ENCODE results near the gene BCL11A.
A peak's percentile ranks its signal among the peaks of the same experiment; 100 is the strongest.

Gene BCL11A

GRCh38 chr2:60485055-60485454 is 68.4 kb downstream of the BCL11A start:
- Histone ChIP-seq H2BK120ac (ENCODE audit: low read depth, low read length) (no peak overlapping the region), H3K27me3 (ENCODE audit: control insufficient read depth in 1 of 2, insufficient read depth in 1 of 2, low read length in 2 of 2) (no peaks in the 10 kb centered on the region), H3K14ac (ENCODE audit: low read length in 2 of 2) (no peak overlapping the region), H3K36me3 (ENCODE audit: control insufficient read depth in 1 of 2, insufficient read depth in 2 of 2, low read depth in 1 of 2, low read length in 2 of 2) (peaks cover 0 to 5% of the 10 kb centered on the region in 2 experiments), H3K9ac (ENCODE audit: low read length) (no peak overlapping the region), H2BK15ac (ENCODE audit: low read depth, poor library complexity, severe bottlenecking) (no peak overlapping the region), H4K8ac (ENCODE audit: low read length) (no peak overlapping the region), H3K4me2 (ENCODE audit: low read length, poor library complexity, severe bottlenecking) (no peak overlapping the region), H3K4me1 (ENCODE audit: control insufficient read depth, insufficient read depth, low read depth, low read length) (peaks cover 16% of the 10 kb centered on the region), H4K91ac (ENCODE audit: low read length) (no peak overlapping the region), H2BK5ac (ENCODE audit: low read depth, low read length, poor library complexity, severe bottlenecking) (no peak overlapping the region), H2BK12ac (ENCODE audit: low read length in 2 of 2) (no peak overlapping the region), H3K18ac (ENCODE audit: low read depth in 1 of 2, low read length in 2 of 2) (no peak overlapping the region), H3K79me1 (replicated peaks; ENCODE audit: low read length, poor library complexity, severe bottlenecking) (peaks cover 22% of the 10 kb centered on the region), H3K9me3 (ENCODE audit: control insufficient read depth, low read length) (no peaks in the 10 kb centered on the region), H2AK5ac (ENCODE audit: low read length, severe bottlenecking) (no peak overlapping the region), H3K23ac (ENCODE audit: low read length in 2 of 2) (no peak overlapping the region), H3K4ac (ENCODE audit: low read depth in 1 of 2, low read length in 2 of 2) (no peak overlapping the region), H2AFZ (ENCODE audit: low read depth, low read length) (no peak overlapping the region), H3K4me3 (ENCODE audit: insufficient read depth in 1 of 2, low read depth in 1 of 2, low read length in 2 of 2) (no peak overlapping the region), H3K27ac (ENCODE audit: low read length, poor library complexity, severe bottlenecking) (no peak overlapping the region)
- no peak for DNase-seq
- WGBS = 98% methylated on average over 4 of the region's 4 CpGs

DNA sequence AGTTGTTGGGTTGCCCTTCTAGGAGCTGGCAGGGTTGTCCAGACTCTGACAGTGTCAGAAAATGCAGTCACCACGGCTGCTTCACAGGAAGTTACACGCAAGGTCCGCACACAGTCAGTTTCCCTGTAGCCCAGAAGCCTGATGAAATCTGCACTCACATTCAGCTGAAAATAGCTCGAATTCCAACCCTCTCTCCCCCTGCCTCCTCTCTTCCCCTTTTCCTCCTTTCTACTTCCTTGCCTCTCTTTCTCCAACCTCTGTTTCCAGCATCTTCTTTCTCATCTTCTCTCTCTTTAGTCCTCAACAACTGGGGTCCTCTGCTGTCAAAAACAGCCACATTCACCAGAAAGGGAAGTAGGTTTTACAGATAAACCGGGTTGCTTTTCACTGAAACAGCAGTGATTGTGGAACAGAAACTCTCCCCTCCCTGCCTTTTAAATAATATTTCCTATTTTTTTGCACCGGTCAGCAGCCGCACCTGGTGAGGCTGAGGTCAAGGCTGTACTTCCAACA is 69.3 kb downstream of the BCL11A start:
- no peak overlapping the region for H4K91ac ChIP-seq (ENCODE audit: low read length)
- no peak overlapping the region for H2BK12ac ChIP-seq (ENCODE audit: low read length in 2 of 2)
- no peaks in the 10 kb centered on the region for H3K9me3 ChIP-seq (ENCODE audit: control insufficient read depth, low read length)
- peak overlapping the region in 1 of 2 experiments; percentile 35 for H3K4ac ChIP-seq (ENCODE audit: low read depth in 1 of 2, low read length in 2 of 2)
- H3K9ac ChIP-seq (ENCODE audit: low read length) = peak overlapping the region; percentile 5
- H2AK5ac ChIP-seq (ENCODE audit: low read length, severe bottlenecking) = no peak overlapping the region
- H2BK5ac ChIP-seq (ENCODE audit: low read depth, low read length, poor library complexity, severe bottlenecking) = no peak overlapping the region
- H3K36me3 ChIP-seq (ENCODE audit: control insufficient read depth in 1 of 2, insufficient read depth in 2 of 2, low read depth in 1 of 2, low read length in 2 of 2) = peaks cover 0 to 5% of the 10 kb centered on the region in 2 experiments
- no peak overlapping the region for H2AFZ ChIP-seq (ENCODE audit: low read depth, low read length)
- peak overlapping the region; percentile 45 for H3K4me2 ChIP-seq (ENCODE audit: low read length, poor library complexity, severe bottlenecking)
- no peak overlapping the region for H3K23ac ChIP-seq (ENCODE audit: low read length in 2 of 2)
- no peak overlapping the region for H3K18ac ChIP-seq (ENCODE audit: low read depth in 1 of 2, low read length in 2 of 2)
- no peak overlapping the region for H2BK120ac ChIP-seq (ENCODE audit: low read depth, low read length)
- H4K8ac ChIP-seq (ENCODE audit: low read length) = no peak overlapping the region
- no peak overlapping the region for H2BK15ac ChIP-seq (ENCODE audit: low read depth, poor library complexity, severe bottlenecking)
- H3K79me1 ChIP-seq (replicated peaks; ENCODE audit: low read length, poor library complexity, severe bottlenecking) = peaks cover 21% of the 10 kb centered on the region
- peak overlapping the region; percentile 44 for H3K27ac ChIP-seq (ENCODE audit: low read length, poor library complexity, severe bottlenecking)
- H3K14ac ChIP-seq (ENCODE audit: low read length in 2 of 2) = no peak overlapping the region
- peaks cover 21% of the 10 kb centered on the region for H3K4me1 ChIP-seq (ENCODE audit: control insufficient read depth, insufficient read depth, low read depth, low read length)
- peak; percentile 60 for DNase-seq
- H3K27me3 ChIP-seq (ENCODE audit: control insufficient read depth in 1 of 2, insufficient read depth in 1 of 2, low read length in 2 of 2) = no peaks in the 10 kb centered on the region
- WGBS = 32% methylated on average over 6 of the region's 7 CpGs
- H3K4me3 ChIP-seq (ENCODE audit: insufficient read depth in 1 of 2, low read depth in 1 of 2, low read length in 2 of 2) = no peak overlapping the region

- Histone ChIP-seq H3K14ac (ENCODE audit: low read length in 2 of 2) (no peak overlapping the region), H3K4me2 (ENCODE audit: low read length, poor library complexity, severe bottlenecking) (no peak overlapping the region), H4K91ac (ENCODE audit: low read length) (no peak overlapping the region), H3K4ac (ENCODE audit: low read depth in 1 of 2, low read length in 2 of 2) (no peak overlapping the region), H3K18ac (ENCODE audit: low read depth in 1 of 2, low read length in 2 of 2) (peak overlapping the region in 1 of 2 experiments; percentile 46), H4K8ac (ENCODE audit: low read length) (no peak overlapping the region), H3K27me3 (ENCODE audit: control insufficient read depth in 1 of 2, insufficient read depth in 1 of 2, low read length in 2 of 2) (no peaks in the 10 kb centered on the region), H2AFZ (ENCODE audit: low read depth, low read length) (no peak overlapping the region), H3K4me3 (ENCODE audit: insufficient read depth in 1 of 2, low read depth in 1 of 2, low read length in 2 of 2) (no peak overlapping the region), H2AK5ac (ENCODE audit: low read length, severe bottlenecking) (no peak overlapping the region), H2BK12ac (ENCODE audit: low read length in 2 of 2) (no peak overlapping the region), H3K9me3 (ENCODE audit: control insufficient read depth, low read length) (no peaks in the 10 kb centered on the region), H2BK15ac (ENCODE audit: low read depth, poor library complexity, severe bottlenecking) (no peak overlapping the region), H3K9ac (ENCODE audit: low read length) (no peak overlapping the region), H2BK5ac (ENCODE audit: low read depth, low read length, poor library complexity, severe bottlenecking) (no peak overlapping the region), H3K23ac (ENCODE audit: low read length in 2 of 2) (no peak overlapping the region), H3K79me1 (replicated peaks; ENCODE audit: low read length, poor library complexity, severe bottlenecking) (peaks cover 27% of the 10 kb centered on the region), H3K36me3 (ENCODE audit: control insufficient read depth in 1 of 2, insufficient read depth in 2 of 2, low read depth in 1 of 2, low read length in 2 of 2) (peaks cover 0 to 5% of the 10 kb centered on the region in 2 experiments), H3K27ac (ENCODE audit: low read length, poor library complexity, severe bottlenecking) (no peak overlapping the region), H3K4me1 (ENCODE audit: control insufficient read depth, insufficient read depth, low read depth, low read length) (peaks cover 21% of the 10 kb centered on the region), H2BK120ac (ENCODE audit: low read depth, low read length) (no peak overlapping the region)
- WGBS = 0% methylated on average over 2 of the region's 3 CpGs
- DNase-seq = peak; percentile 38
These were observed 70.1 kb downstream of the BCL11A start for GRCh38 chr2:60483401-60483800.

GRCh38 chr2:60482222-60482621 is 71.2 kb downstream of the BCL11A start:
- H2AK5ac ChIP-seq (ENCODE audit: low read length, severe bottlenecking) = no peak overlapping the region
- whole genome bisulfite sequencing = 87% methylated on average over 6 of the region's 6 CpGs
- H3K79me1 ChIP-seq (replicated peaks; ENCODE audit: low read length, poor library complexity, severe bottlenecking) = peaks cover 30% of the 10 kb centered on the region
- no peak overlapping the region for H2BK120ac ChIP-seq (ENCODE audit: low read depth, low read length)
- no peak overlapping the region for H3K9ac ChIP-seq (ENCODE audit: low read length)
- H3K27ac ChIP-seq (ENCODE audit: low read length, poor library complexity, severe bottlenecking) = no peak overlapping the region
- H2AFZ ChIP-seq (ENCODE audit: low read depth, low read length) = no peak overlapping the region
- no peak for DNase-seq
- H2BK12ac ChIP-seq (ENCODE audit: low read length in 2 of 2) = no peak overlapping the region
- no peak overlapping the region for H3K14ac ChIP-seq (ENCODE audit: low read length in 2 of 2)
- no peak overlapping the region for H4K91ac ChIP-seq (ENCODE audit: low read length)
- no peak overlapping the region for H2BK15ac ChIP-seq (ENCODE audit: low read depth, poor library complexity, severe bottlenecking)
- no peak overlapping the region for H4K8ac ChIP-seq (ENCODE audit: low read length)
- no peak overlapping the region for H3K4me3 ChIP-seq (ENCODE audit: insufficient read depth in 1 of 2, low read depth in 1 of 2, low read length in 2 of 2)
- H3K18ac ChIP-seq (ENCODE audit: low read depth in 1 of 2, low read length in 2 of 2) = no peak overlapping the region
- H3K27me3 ChIP-seq (ENCODE audit: control insufficient read depth in 1 of 2, insufficient read depth in 1 of 2, low read length in 2 of 2) = no peaks in the 10 kb centered on the region
- H3K36me3 ChIP-seq (ENCODE audit: control insufficient read depth in 1 of 2, insufficient read depth in 2 of 2, low read depth in 1 of 2, low read length in 2 of 2) = peaks cover 0 to 5% of the 10 kb centered on the region in 2 experiments
- H3K23ac ChIP-seq (ENCODE audit: low read length in 2 of 2) = no peak overlapping the region
- no peak overlapping the region for H3K4me2 ChIP-seq (ENCODE audit: low read length, poor library complexity, severe bottlenecking)
- peaks cover 23% of the 10 kb centered on the region for H3K4me1 ChIP-seq (ENCODE audit: control insufficient read depth, insufficient read depth, low read depth, low read length)
- no peak overlapping the region for H2BK5ac ChIP-seq (ENCODE audit: low read depth, low read length, poor library complexity, severe bottlenecking)
- H3K9me3 ChIP-seq (ENCODE audit: control insufficient read depth, low read length) = no peaks in the 10 kb centered on the region
- H3K4ac ChIP-seq (ENCODE audit: low read depth in 1 of 2, low read length in 2 of 2) = no peak overlapping the region

All from mesenchymal stem cell (in vitro differentiated cells and primary cell).